Esophagus squamous epithelium (tissue), 4 donors: Measurements from ENCODE around the gene NFX1.

Experiments
- POLR2A ChIP-seq, 4 donors: fragments of 450-650 bp; IDR thresholded peaks; one replicate each; pipeline ENCODE4 v1.6.1; 2017; ENCODE audit warnings: antibody characterized with exemption in 4 of 4, mild to moderate bottlenecking in 4 of 4, moderate library complexity in 3 of 4
- TF ChIP-seq, protein P1 (sequence below), 6 experiments: fragments of 450-650 bp in 4 of 6; fragments of 200-600 bp in 2 of 6; sonication (generic) in 2 of 6; IDR thresholded peaks; one replicate each; pipeline ENCODE4 v1.5.1; 2016 to 2019; ENCODE audit warnings: antibody characterized with exemption in 6 of 6, mild to moderate bottlenecking in 4 of 6, moderate library complexity in 4 of 6

DNA sequence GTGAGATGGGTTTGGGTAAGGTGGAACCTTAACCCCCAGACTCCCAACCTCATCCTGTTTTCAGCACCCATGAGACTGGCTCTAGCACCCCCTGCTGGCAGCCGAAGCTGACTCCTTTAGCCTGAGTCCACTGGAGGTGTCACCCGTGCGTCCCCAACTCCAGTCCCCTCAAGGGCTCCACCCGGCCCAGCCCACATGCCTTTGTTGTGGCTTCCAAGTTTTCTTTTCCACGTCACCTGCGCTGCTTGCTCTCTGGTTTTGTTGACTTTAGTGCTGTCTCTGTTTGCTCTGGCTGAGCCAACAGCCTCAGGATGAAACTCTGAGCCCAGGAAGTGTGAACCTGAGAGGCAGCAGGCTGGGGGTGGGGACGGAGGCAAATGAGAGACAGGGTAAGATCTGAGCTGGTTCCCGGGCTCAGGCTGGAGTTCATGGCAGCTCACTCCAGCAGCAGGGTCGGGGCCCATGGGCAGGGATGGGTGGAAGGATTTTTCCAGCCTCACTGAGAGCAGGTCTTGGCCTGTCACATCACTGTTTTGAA is 125.3 kb downstream of the NFX1 start:
- TF ChIP-seq, protein P1, sequence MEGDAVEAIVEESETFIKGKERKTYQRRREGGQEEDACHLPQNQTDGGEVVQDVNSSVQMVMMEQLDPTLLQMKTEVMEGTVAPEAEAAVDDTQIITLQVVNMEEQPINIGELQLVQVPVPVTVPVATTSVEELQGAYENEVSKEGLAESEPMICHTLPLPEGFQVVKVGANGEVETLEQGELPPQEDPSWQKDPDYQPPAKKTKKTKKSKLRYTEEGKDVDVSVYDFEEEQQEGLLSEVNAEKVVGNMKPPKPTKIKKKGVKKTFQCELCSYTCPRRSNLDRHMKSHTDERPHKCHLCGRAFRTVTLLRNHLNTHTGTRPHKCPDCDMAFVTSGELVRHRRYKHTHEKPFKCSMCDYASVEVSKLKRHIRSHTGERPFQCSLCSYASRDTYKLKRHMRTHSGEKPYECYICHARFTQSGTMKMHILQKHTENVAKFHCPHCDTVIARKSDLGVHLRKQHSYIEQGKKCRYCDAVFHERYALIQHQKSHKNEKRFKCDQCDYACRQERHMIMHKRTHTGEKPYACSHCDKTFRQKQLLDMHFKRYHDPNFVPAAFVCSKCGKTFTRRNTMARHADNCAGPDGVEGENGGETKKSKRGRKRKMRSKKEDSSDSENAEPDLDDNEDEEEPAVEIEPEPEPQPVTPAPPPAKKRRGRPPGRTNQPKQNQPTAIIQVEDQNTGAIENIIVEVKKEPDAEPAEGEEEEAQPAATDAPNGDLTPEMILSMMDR (IDR thresholded peaks at IDR 0.05) = peak; percentile 58 to 89 (median 82)
- TF ChIP-seq POLR2A (IDR thresholded peaks at IDR 0.05) = peak in 1 of 4 donors; percentile 27
